H1 (cell line): ENCODE measurements around the gene FBXO2. TPM values are rescaled to one million over a fixed set of nuclear protein-coding genes. Genes with fewer than 3 reads are reported as not detected.

ENCODE experiments used
- CBX8 ChIP-seq: fragments of 300-800, 300-1000 bp; sonication (generic); IDR thresholded peaks from 2 replicates; pipeline ENCODE4 v1.7.1; 2016; ENCODE audit warnings: low read depth, low read length, borderline replicate concordance
- MAFK ChIP-seq: IDR thresholded peaks from 2 replicates; pipeline ENCODE4 v1.6.1; 2012; ENCODE audit warnings: low read depth, mild to moderate bottlenecking, improper control_type of control experiment, low read length
- RAD21 ChIP-seq, 2 experiments: IDR thresholded peaks in 1 of 2; conservative IDR thresholded peaks in 1 of 2; 2 replicates each; pipeline ENCODE4 v1.6.1; 2011; ENCODE audit warnings: low read depth in 2 of 2, low read length in 2 of 2, improper control_type of control experiment in 1 of 2, inconsistent platforms in 1 of 2, mild to moderate bottlenecking in 1 of 2, moderate library complexity in 1 of 2
- polyA plus RNA-seq, 7 experiments: library from polyadenylated mRNA; depleted of rRNA in 3 of 7; stranded (reverse) in 5 of 7; unstranded in 2 of 7; fragments of >200 nt in 5 of 7; fragments of 200-250 nt in 2 of 7; gene quantifications; 1 replicate in 5 of 7; 2 replicates in 1 of 7; 4 replicates in 1 of 7; pipeline versions ENCODE4 v1.2.1 to v1.2.3, GENCODE V29; 2011 to 2013; ENCODE audit warnings: missing spikeins in 2 of 7, mixed read lengths in 2 of 7
- total RNA-seq: library from RNA; stranded (reverse); fragmentation: NEBNext Ultra II Directional; extraction: Animal tissue kit (Norgen Biotek cat#: 25700); gene quantifications from 2 replicates; pipeline ENCODE4 v1.2.1, GENCODE V29; 2021

The FBXO2 gene
- total and polyA plus RNA-seq, 2 of the 8 experiments (the other 6 are each of a cell fraction or from before 2014, with no cell fraction given): 51.3 to 57.9 TPM

DNA sequence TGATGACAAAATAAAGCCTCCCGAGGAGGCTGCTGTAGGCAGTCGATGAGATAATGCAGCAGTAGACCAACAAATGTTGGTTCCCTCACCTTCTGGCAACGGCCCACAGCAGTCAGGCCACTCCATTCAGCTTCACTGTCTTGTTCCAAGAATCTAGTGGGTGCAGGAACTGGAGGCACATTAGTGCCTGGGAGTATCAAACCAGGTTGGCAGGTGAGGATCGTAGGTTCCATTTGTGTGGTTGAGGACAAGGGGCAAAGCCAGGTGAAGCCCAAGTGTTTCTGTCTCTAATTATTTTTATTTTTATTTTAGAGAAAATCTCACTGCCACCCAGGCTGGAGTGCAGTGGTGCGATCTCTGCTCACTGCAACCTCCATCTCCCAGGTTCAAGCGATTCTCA, 13.3 kb downstream of the FBXO2 start (continued):
- TF ChIP-seq CBX8 (no peak), MAFK (no peak), RAD21 (IDR thresholded peaks at IDR 0.05 in 1 of 2, conservative IDR thresholded peaks at IDR 0.05 in 1 of 2; ENCODE audit: low read depth in 2 of 2, low read length in 2 of 2) (no peak)
